Gastrocnemius medialis (tissue), 4 donors: Measurements from ENCODE around the gene CNTN4.

Source experiments
- CTCF ChIP-seq, 5 experiments: fragments of 450-650 bp in 3 of 5; fragments of 200-600 bp in 2 of 5; sonication (generic) in 2 of 5; IDR thresholded peaks in 4 of 5; conservative IDR thresholded peaks in 1 of 5; 1 replicate in 4 of 5; 2 replicates in 1 of 5; pipeline ENCODE4 v1.5.1; 2016 to 2019; ENCODE audit warnings: antibody characterized with exemption in 5 of 5, mild to moderate bottlenecking in 3 of 5, moderate library complexity in 3 of 5
- POLR2A ChIP-seq, 2 donors: fragments of 450-650 bp; IDR thresholded peaks; one replicate each; pipeline ENCODE4 v1.6.1; 2017; ENCODE audit warnings: antibody characterized with exemption in 2 of 2, mild to moderate bottlenecking in 2 of 2, moderate library complexity in 2 of 2

GRCh38 chr3:2311022-2311421 is 212.4 kb downstream of the CNTN4 start:
- TF ChIP-seq POLR2A (IDR thresholded peaks at IDR 0.05), result no peak
- no peak for TF ChIP-seq CTCF (IDR thresholded peaks at IDR 0.05 in 4 of 5, conservative IDR thresholded peaks at IDR 0.05 in 1 of 5)
